Breast epithelium (tissue), 3 donors: ENCODE results near the gene ADIPOR2.

Source experiments
- CTCF ChIP-seq, 3 donors: fragments of 450-650 bp; IDR thresholded peaks; one replicate each; pipeline ENCODE4 v1.5.1; 2016 to 2017; ENCODE audit warnings: antibody characterized with exemption in 3 of 3, mild to moderate bottlenecking in 3 of 3, moderate library complexity in 3 of 3
- POLR2AphosphoS5 ChIP-seq, 3 donors: sonication (generic); formaldehyde crosslinking; IDR thresholded peaks; one replicate each; pipeline ENCODE4 v1.6.1; 2017; ENCODE audit warnings: antibody characterized with exemption in 3 of 3

GRCh38 chr12:1723721-1724120 lies 32.9 kb downstream of the ADIPOR2 start:
- TF ChIP-seq CTCF (IDR thresholded peaks at IDR 0.05) (no peak), POLR2AphosphoS5 (IDR thresholded peaks at IDR 0.05) (no peak)
